Measurements from ENCODE around the gene MAD1L1. TPM values are rescaled to one million over a fixed set of nuclear protein-coding genes. Genes with fewer than 3 reads are reported as not detected.

MAD1L1 gene
- total and polyA plus RNA-seq, 2 donors (not counting 3 experiments of a cell fraction or from before 2014, with no cell fraction given): 34.1 to 42.3 TPM

DNA sequence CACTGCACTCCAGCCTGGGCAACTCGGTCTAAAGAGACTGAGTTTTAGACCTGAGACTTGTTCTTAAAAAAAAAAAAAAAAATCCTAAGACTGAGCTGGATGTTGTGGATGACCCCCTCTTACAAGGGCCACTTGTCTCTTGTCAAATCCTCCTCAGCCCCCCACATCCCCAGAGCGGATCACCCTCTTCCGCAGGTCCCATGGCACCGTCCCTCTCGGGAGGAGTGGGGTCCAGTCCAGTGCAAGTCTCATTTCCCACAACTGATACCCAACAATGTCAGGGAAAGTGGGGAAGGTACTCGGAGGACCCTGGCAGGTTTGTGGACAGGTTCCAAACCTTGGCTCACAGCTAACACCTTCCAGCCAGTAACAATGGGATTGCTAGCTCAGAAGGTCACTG lies 462.4 kb downstream of the MAD1L1 start:
- BruUV-seq (replicated peaks): no TSS peak
- intact Hi-C loops (cut with micrococcal nuclease): no loop called here
- CTCF ChIA-PET: no interaction called here

More for the DNA sequence above, 462.4 kb downstream of the MAD1L1 start:
- Histone ChIP-seq H3K36me3 (ENCODE audit: control insufficient read depth in 2 of 2, extremely low read depth in 1 of 2, insufficient read depth in 2 of 2, low read length in 2 of 2) (no peaks in the 10 kb centered on the region), H4K20me1 (replicated peaks; ENCODE audit: control insufficient read depth, extremely low read depth, insufficient read depth, low read length) (no peaks in the 10 kb centered on the region), H3K4me2 (ENCODE audit: insufficient read depth, low read length) (no peak overlapping the region), H3K27me3 (ENCODE audit: control insufficient read depth in 2 of 2, insufficient read depth in 2 of 2, low read length in 2 of 2) (no peaks in the 10 kb centered on the region), H3K4me3 (replicated peaks in 1 of 3; ENCODE audit: insufficient read depth in 1 of 3, low read depth in 1 of 3, low read length in 3 of 3) (no peak overlapping the region), H3K27ac (ENCODE audit: insufficient read depth, low read depth, low read length) (no peak overlapping the region), H3K4me1 (ENCODE audit: control insufficient read depth, extremely low read depth, insufficient read depth, low read length) (no peaks in the 10 kb centered on the region), H3K9me1 (replicated peaks; ENCODE audit: control insufficient read depth, extremely low read depth, insufficient read depth, low read length) (no peaks in the 10 kb centered on the region), H3K9ac (replicated peaks; ENCODE audit: extremely low read depth, insufficient read depth, low read length) (no peak overlapping the region), H3K9me3 (replicated peaks; ENCODE audit: control insufficient read depth, insufficient read depth, low read length) (no peaks in the 10 kb centered on the region), H3K79me2 (ENCODE audit: control insufficient read depth, insufficient read depth, low read length) (no peaks in the 10 kb centered on the region), H2AFZ (ENCODE audit: low read depth, low read length) (no peak overlapping the region)
- DNase-seq (ENCODE audit: low read depth, low spot score) (no peak), FAIRE-seq (no peak)
- POLR2A ChIA-PET: no interaction called here
- no peak for TF ChIP-seq JUN (IDR thresholded peaks at IDR 0.05; ENCODE audit: borderline replicate concordance, insufficient read depth, insufficient read length, low read depth)
- TF ChIP-seq EZH2 (IDR thresholded peaks at IDR 0.05; ENCODE audit: borderline replicate concordance, low read depth, low read length, severe bottlenecking): no peak
- no peak for TF ChIP-seq POLR2AphosphoS5 (IDR thresholded peaks at IDR 0.05; ENCODE audit: insufficient read depth, low read depth, low read length)
- no peak for TF ChIP-seq GATA2 (IDR thresholded peaks at IDR 0.05; ENCODE audit: insufficient read depth, insufficient read length, low read depth, low read length)
- no peak for TF ChIP-seq FOS (IDR thresholded peaks at IDR 0.05; ENCODE audit: borderline replicate concordance, insufficient read depth, low read length)
- TF ChIP-seq, protein P1, sequence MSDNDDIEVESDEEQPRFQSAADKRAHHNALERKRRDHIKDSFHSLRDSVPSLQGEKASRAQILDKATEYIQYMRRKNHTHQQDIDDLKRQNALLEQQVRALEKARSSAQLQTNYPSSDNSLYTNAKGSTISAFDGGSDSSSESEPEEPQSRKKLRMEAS (IDR thresholded peaks at IDR 0.05; ENCODE audit: insufficient read depth, insufficient read length): no peak
- no peak for TF ChIP-seq POLR2A (IDR thresholded peaks at IDR 0.05; ENCODE audit: low read depth, low read length)
- TF ChIP-seq MYC (IDR thresholded peaks at IDR 0.05; ENCODE audit: low read depth, low read length): no peak
- no peak for TF ChIP-seq CTCF (IDR thresholded peaks at IDR 0.05; ENCODE audit: extremely low read depth in 1 of 2, insufficient read depth in 1 of 2, low read depth in 1 of 2, low read length in 2 of 2)
- dilution Hi-C loops (cut with MboI; ENCODE audit: extremely low pct_ligation_motif_present, low sequenced_read_pairs): no loop called here
